GM19324 (cell line): ENCODE results near the gene ANO9.
"Not testable (repeated sequence)": the region's sequence is repeated elsewhere in the genome, so short reads cannot be mapped to it uniquely, and the experiment has no call there.

ENCODE experiments used
- ATAC-seq: cut with Tn5 transposase; IDR thresholded peaks from one replicate; pipeline ENCODE4 v1.9.1; 2021; ENCODE audit warnings: mild to moderate bottlenecking, moderate library complexity; ENCODE audit not compliant: unreplicated experiment, low FRiP score

Gene ANO9

GRCh38 chr11:391117-392017 lies 50.4 kb downstream of the ANO9 start:
- no peak for ATAC-seq

- no peak for ATAC-seq
These were observed 51.6 kb downstream of the ANO9 start for GRCh38 chr11:390175-390574.

- ATAC-seq: not testable (repeated sequence)
These were observed 52.4 kb downstream of the ANO9 start for GRCh38 chr11:389369-389768.

GRCh38 chr11:387193-387793 lies 54.5 kb downstream of the ANO9 start:
- no peak for ATAC-seq

- ATAC-seq: no peak
These were observed 55.3 kb downstream of the ANO9 start for GRCh38 chr11:386483-386882.

- no peak for ATAC-seq
These were observed 56.0 kb downstream of the ANO9 start for GRCh38 chr11:385594-386351.

- ATAC-seq: no peak
These were observed 57.3 kb downstream of the ANO9 start for GRCh38 chr11:384511-384910.

- ATAC-seq: no peak
These were observed 58.4 kb downstream of the ANO9 start for GRCh38 chr11:383431-383830.

- no peak for ATAC-seq
These were observed 59.7 kb downstream of the ANO9 start for GRCh38 chr11:382081-382629.

- no peak for ATAC-seq
These were observed 60.2 kb downstream of the ANO9 start for GRCh38 chr11:381501-382072.

GRCh38 chr11:380996-381395 lies 60.8 kb downstream of the ANO9 start:
- no peak for ATAC-seq

GRCh38 chr11:380491-380890 lies 61.3 kb downstream of the ANO9 start:
- no peak for ATAC-seq

GRCh38 chr11:380095-380480 lies 61.7 kb downstream of the ANO9 start:
- ATAC-seq: no peak

- ATAC-seq: no peak
These were observed 62.4 kb downstream of the ANO9 start for GRCh38 chr11:379205-380094.

- ATAC-seq: no peak
These were observed 63.8 kb downstream of the ANO9 start for GRCh38 chr11:377883-378500.

- no peak for ATAC-seq
These were observed 64.5 kb downstream of the ANO9 start for GRCh38 chr11:377174-377865.

GRCh38 chr11:376531-377173 lies 65.2 kb downstream of the ANO9 start:
- no peak for ATAC-seq
